Activated CD4-positive, CD25-positive, alpha-beta regulatory T cell (primary cell): Measurements from ENCODE around the gene CDYL2.

Experiments used
- DNase-seq, 4 experiments: peaks; one replicate each; lab custom pipeline; 2025; lab: John Stamatoyannopoulos, UW

Gene CDYL2

DNA sequence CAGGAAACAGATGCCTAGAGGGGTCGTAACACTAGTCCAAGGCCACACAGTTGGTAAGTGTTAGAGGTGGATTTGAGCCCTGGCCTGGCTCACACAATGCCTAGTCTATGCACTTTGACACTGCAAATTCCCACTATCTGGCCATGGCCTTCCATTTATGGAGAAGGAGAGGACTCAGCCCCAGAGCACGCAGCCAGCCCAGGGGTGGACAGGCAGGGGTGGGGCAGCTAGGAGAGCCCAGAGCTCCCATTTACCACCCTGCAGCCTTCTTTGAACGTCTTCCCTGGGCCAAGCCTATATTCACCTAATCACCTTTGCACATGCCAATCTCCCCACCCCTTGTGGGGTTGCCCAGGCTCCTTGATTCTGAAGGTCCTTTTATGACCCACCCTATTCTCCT, 182.4 kb downstream of the CDYL2 start:
- no peak for DNase-seq

DNA sequence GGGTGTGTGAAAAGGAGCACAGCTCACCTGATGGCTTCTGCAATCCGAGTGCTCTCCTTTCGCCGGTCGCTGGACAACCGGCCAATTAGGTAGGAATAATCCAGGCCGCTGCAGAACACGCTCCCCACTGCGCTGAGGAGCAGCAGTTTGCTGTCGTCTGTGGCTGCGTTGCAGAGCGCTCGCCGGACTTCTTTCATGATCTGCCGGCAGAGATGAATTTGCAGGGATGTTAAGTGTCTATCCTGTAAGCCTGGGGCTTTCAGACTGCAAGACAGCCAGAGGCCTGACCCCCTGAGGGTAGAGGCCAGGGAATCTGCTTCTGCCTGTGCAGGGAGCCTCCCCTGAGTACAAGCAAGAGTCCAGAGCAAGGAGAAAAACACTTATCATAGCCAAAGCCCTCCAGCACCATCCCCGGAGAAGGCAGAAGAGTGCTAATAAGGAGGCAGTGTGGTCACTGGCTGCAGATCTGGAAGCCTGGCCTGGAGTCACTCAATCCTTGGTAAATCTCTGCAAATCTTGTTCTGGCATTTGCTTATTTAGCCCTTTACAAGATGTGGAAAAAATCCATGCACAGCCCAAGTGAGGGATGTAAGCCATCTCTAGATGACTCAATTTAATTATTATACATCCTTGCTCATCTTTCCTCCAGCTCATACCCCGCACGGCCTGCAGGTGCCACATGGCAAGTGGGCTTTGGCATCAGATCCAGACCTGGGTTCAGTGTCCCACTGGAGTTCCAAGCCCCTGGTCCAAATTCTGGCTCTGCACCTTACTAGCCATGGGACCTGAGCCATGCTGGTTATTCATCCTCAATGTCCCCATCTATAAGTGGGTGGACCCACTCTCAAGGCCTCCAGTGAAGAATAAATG, 183.4 kb downstream of the CDYL2 start:
- DNase-seq: no peak

DNA sequence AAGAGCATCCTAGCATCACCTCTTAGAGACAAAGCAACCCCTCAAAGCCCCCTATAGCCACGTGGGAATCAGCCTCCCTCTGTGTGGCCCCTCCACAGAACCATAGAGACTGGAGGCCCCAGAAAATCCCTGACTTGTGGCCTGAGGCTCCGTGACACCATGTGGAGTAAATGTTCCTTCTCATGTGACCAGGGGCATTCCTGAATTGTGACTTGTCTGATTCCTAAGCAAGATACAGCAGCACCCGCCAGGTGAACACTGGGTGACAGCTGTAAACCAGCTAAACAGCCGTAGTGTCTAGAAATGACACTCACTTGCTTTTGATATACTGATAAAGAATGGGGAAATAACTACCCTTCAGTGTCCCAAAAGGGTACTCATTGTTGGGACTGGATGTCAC, 184.6 kb downstream of the CDYL2 start:
- no peak for DNase-seq

DNA sequence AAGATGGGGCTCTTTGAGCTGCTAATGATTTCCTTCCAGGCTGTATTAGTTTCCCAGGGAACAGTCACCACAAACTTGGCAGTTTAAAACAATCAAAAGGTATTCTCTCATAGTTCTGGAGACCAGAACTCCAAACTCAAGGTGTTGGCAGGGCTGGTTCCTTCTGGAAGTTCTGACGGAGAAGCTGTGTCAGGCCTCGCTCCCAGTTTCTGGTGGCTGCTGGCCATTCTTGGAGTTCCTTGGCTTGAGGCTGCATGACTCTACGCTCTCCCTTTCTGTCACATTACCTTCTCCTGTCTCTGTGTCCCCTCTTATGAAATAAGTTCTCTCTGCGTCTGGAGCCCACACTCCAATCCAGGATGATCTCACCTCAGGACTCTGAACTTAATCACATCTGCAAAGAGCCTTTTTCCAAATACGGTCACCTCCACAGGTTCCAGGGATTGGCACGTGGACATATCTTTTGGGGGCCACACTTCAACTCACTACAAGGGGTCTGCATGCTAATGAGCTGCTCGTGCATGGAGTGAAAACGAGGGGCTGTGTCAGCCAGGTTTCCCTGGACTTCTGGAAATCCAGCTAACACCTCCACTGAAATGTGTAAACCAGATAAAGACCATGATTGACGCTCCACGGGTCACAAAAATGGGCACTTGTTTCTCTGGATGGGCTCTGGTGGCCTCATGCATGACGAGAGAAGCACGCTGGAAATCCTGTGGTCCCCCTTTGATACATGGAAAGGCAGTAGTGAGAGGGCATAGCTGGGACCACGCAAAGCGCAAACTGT, 185.3 kb downstream of the CDYL2 start:
- DNase-seq: no peak

DNA sequence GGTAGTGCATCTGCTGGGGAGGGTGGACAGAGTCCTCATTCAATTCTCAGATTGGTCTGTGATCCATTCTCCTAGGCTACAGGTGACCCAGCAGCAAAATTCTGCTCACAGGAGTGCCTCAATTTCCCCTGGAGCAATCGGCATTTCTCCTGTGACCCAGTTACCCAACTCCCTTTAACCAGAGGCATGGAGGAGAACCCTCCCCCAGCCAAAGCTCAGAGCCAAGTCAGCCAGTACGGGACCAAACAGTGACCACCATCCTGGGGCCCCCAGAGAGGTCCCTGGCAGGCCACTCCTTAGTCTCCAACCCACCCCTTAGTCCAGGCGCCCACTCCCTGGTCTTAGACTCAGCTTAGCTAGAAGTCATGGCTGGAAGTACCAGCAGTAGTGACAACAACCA, 188.0 kb downstream of the CDYL2 start:
- DNase-seq: no peak

DNA sequence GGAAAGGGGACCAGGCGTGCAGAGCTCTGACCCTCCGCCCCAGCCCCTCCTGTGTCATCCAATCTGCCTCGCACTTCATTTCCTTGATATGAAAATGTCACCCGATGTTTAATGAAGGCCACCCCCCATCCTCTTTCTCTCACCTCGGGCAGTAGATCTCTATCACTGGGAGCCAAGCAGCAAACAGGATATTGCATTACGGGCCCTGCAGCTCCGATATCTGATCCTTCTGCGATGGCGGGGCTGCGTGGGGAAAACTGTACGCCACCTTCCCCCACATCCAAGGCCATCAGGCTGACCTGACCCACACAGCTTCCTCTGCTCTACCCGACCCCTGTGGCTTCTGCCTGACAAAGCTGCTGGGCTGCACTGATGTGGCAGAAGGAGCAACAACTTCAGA, 188.7 kb downstream of the CDYL2 start:
- DNase-seq: no peak

DNA sequence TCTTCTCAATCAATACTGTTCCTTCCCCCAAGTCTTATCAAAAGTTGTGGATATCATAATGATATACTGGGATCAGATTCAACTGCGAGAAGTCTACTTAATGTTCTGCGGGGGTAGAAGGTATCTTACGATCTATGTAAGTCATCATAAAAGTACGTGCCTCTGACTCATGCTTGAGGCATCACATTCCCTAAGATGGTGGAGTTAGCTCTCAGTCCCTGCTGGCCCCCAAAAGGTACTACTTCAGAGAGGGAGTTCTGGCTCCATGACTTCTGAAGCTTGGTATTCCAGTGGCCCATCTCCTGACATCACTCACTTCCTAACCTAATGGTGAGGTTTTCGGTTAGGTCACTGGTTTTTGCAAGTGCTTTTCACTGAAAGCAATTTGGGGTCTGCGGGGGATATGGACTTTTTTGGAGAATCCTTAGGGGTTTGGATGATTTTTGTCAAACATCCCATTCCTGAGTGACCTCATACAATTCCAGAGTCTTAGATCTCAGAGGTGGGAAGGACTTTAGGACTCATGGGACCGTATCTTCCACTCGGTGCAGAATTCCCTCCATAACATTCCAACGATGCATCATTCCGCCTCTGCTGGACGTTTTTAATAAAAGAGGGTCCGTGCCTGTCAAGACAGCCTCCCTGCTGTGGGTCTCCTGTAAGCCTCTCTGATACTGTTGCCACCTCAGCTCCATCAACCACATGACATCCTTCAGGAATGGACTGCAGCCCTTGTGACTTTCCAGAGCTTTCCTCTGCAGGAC, 189.3 kb downstream of the CDYL2 start:
- DNase-seq: no peak

DNA sequence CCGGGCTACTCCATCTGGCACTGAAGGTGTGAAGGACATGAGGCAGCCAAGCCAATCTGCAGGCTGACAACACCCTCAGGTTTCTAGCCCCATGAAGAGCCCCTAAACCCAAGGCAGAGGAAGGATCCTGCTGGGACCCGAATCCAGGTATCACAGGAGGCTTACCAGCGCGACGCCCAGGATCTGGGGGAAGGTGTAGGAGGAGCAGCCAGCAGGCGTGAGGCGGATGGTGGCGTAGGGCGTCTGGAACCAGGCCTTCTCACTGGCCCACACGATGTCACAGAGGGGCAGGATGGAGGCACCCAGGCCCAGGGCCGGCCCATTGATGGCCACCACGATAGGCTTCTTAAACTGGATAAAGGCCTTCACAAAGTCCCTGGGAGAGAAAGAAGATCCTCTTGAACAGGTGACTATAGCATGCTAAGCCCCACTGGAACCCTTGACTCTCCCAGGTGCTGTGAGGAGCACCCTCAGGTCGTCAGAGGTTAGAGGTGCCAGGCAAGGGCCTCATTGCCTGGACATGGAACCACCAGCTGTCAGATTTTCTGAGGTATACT, 191.9 kb downstream of the CDYL2 start:
- no peak for DNase-seq

DNA sequence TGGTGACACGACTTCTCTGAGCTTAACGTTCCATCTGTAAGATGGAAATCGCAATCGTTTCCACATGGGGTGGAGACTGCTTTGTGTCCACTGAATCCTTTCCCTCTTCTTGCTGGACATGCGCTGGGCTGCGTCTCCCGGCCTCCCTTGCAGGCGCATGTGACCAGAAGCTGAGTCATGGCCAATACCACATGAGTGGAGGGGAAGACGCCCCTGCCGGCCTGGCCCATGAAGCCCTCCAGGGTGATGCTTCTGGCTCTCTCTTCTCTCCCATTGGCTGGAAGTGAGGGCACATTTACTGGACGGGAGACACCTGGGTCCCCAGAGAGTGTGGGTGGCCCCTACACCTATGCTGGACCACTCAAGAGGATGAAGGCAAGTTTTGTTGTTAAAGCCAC, 192.5 kb downstream of the CDYL2 start:
- no peak for DNase-seq

DNA sequence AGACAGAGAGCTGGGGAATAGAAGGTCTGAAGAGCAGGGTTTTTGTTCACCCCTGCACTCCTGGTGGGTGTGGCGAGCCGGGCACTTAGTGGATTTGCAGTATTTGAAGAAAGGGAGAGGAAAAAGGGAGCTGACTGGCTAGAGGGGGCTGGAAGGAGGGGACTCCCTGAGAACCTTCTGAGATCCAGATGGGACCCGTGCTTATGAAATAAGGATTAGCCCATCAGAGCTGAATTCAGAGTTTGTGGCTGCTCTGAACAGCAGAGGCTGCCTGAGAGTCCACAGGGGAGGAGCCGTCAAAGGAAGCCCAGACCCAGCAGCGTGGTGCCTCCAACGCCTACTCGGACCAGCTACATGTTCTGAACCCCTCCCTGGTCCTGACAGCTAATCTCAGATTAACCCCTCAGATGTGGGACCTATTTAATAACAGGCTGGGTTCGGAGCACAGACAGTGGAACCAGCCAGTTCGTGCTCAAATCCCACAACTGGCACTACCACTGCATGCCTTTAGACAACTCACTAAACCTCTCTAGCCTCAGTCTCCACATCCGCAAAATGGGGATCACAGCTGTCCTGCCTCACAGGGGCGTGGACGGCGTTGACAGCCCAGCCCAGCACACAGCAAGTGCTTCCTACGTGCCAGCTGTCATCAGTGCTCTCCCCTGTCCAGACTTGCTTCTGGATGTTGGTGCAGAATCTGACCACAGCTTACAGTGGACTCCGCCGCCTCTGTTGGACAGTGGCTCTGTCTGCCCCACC, 193.0 kb downstream of the CDYL2 start:
- no peak for DNase-seq

DNA sequence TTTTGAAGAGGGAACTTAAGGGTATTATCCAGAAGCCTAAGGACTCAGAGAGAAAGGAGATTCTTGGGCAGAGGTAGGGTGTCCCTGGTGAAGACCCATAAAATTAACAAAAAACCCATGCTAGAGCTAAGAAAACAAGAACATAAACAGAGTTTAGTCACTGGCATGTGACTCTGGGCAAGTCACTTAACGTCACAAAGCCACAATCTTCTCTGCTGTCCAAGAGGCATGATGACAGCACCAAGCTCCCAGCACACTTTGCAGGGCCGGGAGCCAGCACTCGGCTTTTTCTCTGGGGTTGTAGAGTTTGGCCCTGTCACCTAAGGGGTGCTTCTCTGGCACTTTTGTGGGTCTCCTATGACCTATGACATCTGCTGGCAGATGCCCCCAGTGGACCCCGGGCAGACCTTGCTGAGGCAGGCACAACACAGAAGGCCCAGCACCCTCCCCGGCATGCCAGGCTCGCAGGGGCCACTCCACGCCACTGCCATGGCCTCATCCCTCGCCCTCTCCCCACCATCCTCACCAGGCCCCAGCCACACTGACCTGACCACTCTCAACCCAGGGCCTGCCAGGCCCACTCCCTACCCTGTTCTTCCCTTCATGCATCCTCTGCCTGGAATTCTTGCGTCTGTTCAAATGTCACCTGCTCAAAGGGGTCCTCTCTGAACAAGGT, 193.8 kb downstream of the CDYL2 start:
- no peak for DNase-seq

DNA sequence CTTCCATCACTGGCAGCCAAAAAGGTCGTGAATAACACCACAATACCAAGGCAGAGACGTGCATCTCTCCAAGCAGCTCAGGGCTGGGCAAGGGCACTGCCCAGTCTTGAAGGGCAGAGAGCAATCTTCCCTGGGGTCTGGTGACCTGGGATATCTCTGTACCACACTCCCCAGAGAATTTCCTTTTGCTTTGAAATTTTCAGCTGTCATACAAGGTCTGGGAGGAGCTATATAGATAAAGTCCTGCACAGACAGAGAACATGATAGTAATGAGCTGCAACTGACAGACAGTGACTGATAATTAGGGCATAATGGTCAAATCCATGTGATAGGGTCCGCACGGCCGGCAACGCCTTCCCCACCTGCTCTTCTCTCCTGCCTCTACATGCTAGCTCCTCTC, 195.5 kb downstream of the CDYL2 start:
- DNase-seq: no peak

DNA sequence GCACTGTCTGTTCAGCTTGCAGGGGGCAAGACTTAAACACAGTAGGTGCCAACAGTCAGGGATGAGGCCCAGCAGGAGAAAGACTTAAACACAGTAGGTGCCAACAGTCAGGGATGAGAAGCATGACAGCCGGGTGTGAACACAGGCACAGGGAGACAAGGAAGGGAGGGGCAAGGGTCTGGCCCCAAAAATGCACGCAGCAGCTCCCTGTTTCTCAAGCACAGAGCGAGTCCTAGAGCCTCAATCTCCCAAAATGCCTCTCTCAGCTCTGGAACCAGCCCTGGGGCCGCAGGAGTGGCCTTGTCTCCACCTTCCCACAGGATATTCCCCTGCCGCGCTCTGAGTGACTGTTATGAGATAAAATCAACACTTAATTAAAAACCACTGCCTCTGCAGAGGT, 197.2 kb downstream of the CDYL2 start:
- DNase-seq: no peak

DNA sequence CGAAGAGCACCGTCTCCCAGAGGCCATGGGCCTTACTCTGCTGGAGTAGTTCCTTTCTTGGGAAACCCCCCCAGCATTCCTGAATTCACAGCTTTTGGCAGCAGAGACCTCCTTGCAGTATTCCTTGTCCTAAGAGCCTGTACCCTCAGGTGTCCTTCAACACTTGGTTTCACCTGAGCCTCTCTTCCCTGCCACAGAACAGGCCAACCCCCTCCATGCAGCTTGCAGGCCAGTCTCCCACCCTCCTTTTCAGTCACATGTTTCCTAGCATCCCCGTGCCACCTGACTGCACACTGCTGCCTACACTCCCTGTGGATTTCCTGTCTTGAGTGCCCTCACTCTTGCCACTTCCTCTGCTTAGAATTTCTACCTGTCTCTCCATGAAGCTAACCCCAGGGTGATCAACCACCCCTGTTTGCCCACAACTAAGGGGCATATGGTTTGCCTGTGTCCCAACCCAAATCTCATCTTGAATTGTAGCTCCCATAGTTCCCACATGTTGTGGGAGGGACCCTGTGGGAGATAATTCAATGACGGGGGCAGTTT, 198.1 kb downstream of the CDYL2 start:
- no peak for DNase-seq

DNA sequence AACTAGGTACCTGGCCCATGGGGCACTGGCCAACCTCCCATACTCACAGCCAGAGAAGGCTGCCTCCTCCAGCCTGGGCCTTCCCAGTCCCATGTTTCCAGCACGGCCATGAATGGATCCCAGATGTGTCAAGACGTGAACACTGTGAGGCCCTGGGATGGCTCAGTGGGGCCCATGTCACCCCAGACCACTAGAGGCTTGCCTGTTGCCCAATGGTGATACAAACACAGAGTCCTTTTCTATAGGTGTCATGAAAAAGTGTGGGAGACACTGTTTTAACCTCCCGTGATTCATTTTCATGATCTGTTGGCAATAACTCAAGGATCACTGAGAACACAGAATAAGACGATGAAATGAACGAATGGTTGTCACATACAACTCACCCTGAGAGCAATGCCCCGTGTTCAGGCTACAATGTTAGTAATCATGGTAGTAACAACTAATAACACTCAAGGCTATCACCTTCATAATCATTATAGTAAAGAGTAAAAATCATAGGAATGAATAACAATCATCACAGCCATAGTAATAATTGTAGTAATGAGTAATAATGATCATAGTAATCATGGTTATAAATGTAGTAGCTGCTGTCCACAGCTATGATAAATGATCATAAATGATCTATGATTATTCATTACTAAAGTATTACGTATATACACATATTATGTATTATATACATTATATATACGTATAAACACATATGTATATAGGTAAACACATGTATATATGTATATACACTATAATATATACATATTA, 199.6 kb downstream of the CDYL2 start:
- no peak for DNase-seq

DNA sequence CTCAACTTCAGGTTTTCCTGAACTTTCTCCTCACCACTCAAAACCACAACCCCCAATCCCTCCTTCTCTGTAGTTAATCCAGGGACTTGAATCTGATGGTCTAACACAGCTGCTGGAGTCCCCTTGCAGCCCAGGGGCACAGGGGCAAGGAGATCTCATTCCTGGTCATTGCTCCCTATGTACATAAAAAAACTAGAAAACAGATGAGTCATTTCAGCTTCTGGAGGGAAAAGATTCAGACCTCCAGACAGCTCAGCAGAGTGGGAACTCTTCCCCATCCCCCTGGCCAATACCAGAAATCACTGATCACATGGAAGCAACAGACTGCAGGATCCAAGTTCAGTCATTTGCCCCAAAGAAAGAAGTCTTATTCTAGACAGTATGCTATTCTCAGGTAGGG, 201.5 kb downstream of the CDYL2 start:
- no peak for DNase-seq

DNA sequence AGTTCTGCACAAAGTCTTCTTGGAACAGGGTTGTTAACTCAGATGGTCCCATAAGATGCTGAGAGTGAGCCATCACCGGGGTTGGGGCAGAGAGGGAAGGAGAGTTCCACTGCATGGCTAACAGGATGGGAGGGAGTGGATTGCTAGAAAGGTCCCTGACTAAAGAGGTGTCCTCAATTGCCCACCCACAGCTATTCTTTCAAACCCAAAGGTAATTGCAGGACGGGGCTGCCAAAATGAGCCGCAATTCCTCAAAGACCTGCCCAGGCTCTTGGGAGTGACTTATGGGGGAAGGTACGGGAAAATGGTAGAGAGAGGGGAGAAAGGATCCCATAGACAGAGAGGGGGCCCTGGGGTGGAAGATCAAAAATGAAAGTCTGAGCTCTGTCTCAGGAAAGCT, 203.2 kb downstream of the CDYL2 start:
- no peak for DNase-seq

DNA sequence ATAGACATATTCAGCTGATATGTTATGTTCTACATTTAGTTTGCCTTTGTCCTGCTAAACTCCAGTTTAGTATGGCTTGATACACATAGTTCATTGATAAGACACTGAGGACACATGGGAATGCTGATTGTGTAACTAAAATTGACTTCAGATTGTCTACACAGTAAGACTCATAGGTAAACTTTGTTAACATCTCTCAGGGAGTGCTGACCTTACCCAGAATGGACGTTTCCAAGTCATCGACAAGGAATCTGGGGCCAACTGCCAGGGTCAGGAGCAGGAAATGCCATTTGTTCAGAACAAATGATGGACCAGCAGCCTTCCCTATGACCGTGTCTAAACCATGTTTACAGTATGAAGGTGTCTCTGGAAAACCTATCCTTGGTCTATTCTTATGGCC, 204.9 kb downstream of the CDYL2 start:
- no peak for DNase-seq

DNA sequence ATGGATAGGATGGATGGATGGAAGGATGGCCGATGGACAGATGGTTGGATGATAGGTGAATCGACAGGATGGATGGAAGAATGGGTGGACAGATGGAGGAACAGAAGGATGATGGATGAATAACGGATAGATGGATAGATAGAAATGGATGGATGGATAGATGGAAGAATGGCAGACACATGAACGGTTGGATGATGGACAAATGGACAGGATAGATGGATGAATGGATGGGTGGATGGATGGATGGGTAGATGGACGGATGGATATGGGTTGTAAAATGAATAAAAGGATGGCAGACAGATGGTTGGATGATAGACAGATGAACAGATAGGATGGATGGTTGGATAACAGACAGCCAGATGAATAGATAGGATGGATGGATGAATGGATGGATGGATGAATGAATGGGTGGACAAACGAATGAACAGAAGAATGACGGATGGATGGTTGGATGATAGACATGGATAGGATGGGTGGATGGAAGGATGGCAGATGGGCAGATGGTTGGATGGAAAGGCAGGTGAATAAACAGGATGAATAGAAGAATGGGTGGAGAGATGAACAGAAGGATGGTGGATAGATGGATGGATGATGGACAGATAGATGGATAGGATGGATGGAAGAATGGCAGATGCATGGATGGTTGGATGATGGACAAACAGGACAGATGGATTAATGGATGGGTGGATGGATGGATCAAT, 207.7 kb downstream of the CDYL2 start:
- no peak for DNase-seq
